KMS-11 (cell line): ENCODE measurements around the gene FLYWCH1.

Experiments
- H2AFZ ChIP-seq: fragments of 200-600 bp; sonication (generic); 2 replicates; pipeline ENCODE4 v1.6.1; 2016; ENCODE audit warnings: antibody characterized with exemption, mixed run types, low read depth
- H3K27ac ChIP-seq: fragments of 200-600 bp; sonication (generic); 2 replicates; pipeline ENCODE4 v1.6.1; 2016; ENCODE audit warnings: mild to moderate bottlenecking, mixed run types
- H3K27me3 ChIP-seq: fragments of 200-600 bp; sonication (generic); 2 replicates; pipeline ENCODE4 v1.6.1; 2017; ENCODE audit warnings: mild to moderate bottlenecking, low read depth, mixed run types, moderate library complexity; ENCODE audit not compliant: insufficient read depth
- H3K36me3 ChIP-seq: fragments of 200-600 bp; sonication (generic); 2 replicates; pipeline ENCODE4 v1.6.1; 2017; ENCODE audit warnings: mild to moderate bottlenecking, mixed run types; ENCODE audit not compliant: insufficient read depth
- H3K4me1 ChIP-seq: fragments of 200-600 bp; sonication (generic); 2 replicates; pipeline ENCODE4 v1.6.1; 2016; ENCODE audit warnings: mild to moderate bottlenecking, low read depth, mixed run types; ENCODE audit not compliant: poor library complexity, severe bottlenecking
- H3K4me2 ChIP-seq: fragments of 200-600 bp; sonication (generic); 2 replicates; pipeline ENCODE4 v1.7.0; 2016; ENCODE audit warnings: mild to moderate bottlenecking, mixed run types
- H3K4me3 ChIP-seq: fragments of 200-600 bp; sonication (generic); IDR thresholded peaks from 2 replicates; pipeline ENCODE4 v1.6.1; 2017; ENCODE audit warnings: low read depth, low read length, mixed read lengths; ENCODE audit not compliant: insufficient read depth
- H3K79me2 ChIP-seq: fragments of 200-600 bp; sonication (generic); 2 replicates; pipeline ENCODE4 v1.6.1; 2016; ENCODE audit warnings: low read depth, mixed run types; ENCODE audit not compliant: insufficient read depth
- H3K9ac ChIP-seq: fragments of 200-600 bp; sonication (generic); 2 replicates; pipeline ENCODE4 v1.6.1; 2016; ENCODE audit warnings: mild to moderate bottlenecking, mixed run types
- H4K20me1 ChIP-seq: fragments of 200-600 bp; sonication (generic); 2 replicates; pipeline ENCODE4 v1.6.1; 2016; ENCODE audit warnings: mild to moderate bottlenecking, mixed run types; ENCODE audit not compliant: insufficient read depth
- CTCF ChIP-seq: fragments of 200-600 bp; sonication (generic); conservative IDR thresholded peaks from 2 replicates; pipeline ENCODE4 v1.6.1; 2017; ENCODE audit warnings: low read depth, mild to moderate bottlenecking, antibody characterized with exemption, low read length, moderate library complexity, mixed read lengths

The FLYWCH1 gene

DNA sequence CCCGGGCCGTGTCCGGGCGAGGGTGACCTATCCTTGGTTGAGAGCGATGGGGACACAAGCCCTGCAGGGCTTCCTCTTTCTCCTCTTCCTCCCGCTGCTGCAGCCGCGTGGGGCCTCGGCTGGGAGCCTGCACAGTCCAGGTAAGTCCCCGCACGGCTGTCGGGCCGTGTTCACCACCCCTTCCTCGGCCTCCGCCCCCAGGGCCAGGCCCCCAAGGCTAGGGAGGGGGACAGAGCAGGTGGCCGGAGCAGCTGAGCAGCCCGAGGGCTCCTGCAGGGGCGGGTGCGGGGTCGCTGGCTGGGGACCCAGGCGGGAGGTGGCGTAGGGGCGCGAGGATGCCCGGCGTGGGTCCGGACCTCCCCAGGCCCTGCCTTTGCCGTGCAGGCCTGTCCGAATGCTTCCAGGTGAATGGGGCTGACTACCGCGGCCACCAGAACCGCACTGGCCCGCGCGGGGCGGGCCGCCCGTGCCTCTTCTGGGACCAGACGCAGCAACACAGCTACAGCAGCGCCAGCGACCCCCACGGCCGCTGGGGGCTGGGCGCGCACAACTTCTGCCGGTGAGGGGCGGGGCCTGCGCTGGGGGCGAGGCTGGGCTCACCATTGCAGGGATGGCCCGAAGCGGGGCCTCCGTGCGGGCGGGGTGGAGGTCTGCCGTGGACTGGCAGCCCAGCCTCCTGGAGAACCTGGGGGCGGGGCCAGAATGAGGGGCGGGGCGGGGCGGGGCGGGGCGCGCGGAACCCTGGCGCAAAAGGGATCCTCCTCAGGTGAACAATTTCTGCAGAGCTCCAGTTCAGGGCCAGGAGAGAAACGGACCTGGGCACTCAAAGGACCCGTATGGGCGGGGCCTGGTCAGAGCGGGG is 53.0 kb downstream of the FLYWCH1 start:
- Histone ChIP-seq H3K27ac (no peak overlapping the region), H3K4me1 (peaks cover 46% of the 10 kb centered on the region), H3K27me3 (peaks cover 27% of the 10 kb centered on the region)

DNA sequence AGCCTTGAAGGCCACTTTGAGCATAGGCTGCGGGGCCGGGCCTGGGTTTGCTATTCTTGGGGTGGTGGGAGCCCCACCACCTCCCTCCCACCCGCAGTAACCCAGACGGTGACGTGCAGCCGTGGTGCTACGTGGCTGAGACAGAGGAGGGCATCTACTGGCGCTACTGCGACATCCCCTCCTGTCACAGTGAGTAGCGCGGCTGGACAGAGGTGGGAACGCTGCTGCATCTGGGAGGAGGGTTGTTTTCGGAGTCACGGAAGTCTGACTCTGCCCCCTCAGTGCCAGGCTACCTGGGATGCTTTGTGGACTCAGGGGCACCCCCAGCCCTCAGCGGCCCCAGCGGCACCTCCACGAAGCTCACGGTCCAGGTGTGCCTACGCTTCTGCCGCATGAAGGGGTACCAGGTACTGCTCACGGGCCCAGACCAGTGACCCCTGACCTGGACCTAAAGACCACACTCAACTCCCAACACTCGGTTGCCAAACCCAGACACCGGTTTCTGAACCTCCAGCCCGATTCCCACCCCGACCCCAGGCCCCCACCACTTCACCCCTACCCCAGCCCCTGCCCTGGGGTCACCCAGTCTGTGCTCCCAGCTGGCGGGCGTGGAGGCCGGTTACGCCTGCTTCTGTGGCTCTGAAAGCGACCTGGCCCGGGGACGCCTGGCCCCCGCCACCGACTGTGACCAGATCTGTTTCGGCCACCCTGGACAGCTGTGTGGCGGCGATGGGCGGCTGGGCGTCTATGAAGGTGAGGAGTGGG is 54.5 kb downstream of the FLYWCH1 start:
- Histone ChIP-seq H3K9ac (no peak overlapping the region), H4K20me1 (no peaks in the 10 kb centered on the region), H3K79me2 (peaks cover 17% of the 10 kb centered on the region; the same call in 1 of the 2 replicates), H3K4me2 (peak overlapping the region; percentile 97; the same call in 1 of the 2 replicates), H3K27ac (no peak overlapping the region), H3K4me3 (no peak overlapping the region), H3K4me1 (peaks cover 45% of the 10 kb centered on the region), H3K27me3 (peaks cover 27% of the 10 kb centered on the region), H3K36me3 (no peaks in the 10 kb centered on the region), H2AFZ (no peak overlapping the region)
- no peak for TF ChIP-seq CTCF

More for the DNA sequence above, 53.0 kb downstream of the FLYWCH1 start:
- no peak overlapping the region for H3K4me3 ChIP-seq
- no peaks in the 10 kb centered on the region for H4K20me1 ChIP-seq
- H3K36me3 ChIP-seq, result no peaks in the 10 kb centered on the region
- no peak overlapping the region for H3K9ac ChIP-seq
- TF ChIP-seq CTCF, result no peak; the same call in 1 of the 2 replicates
- peaks cover 2% of the 10 kb centered on the region; the same call in 1 of the 2 replicates for H3K79me2 ChIP-seq
- peak overlapping the region; percentile 76 for H2AFZ ChIP-seq
- H3K4me2 ChIP-seq, result peak overlapping the region; percentile 97

- Histone ChIP-seq H4K20me1 (no peaks in the 10 kb centered on the region), H3K36me3 (no peaks in the 10 kb centered on the region), H3K4me1 (peaks cover 45% of the 10 kb centered on the region), H2AFZ (no peak overlapping the region), H3K9ac (no peak overlapping the region), H3K27ac (no peak overlapping the region), H3K79me2 (peaks cover 21% of the 10 kb centered on the region; the same call in 1 of the 2 replicates), H3K4me3 (no peak overlapping the region), H3K27me3 (peaks cover 27% of the 10 kb centered on the region), H3K4me2 (no peak overlapping the region)
- no peak for TF ChIP-seq CTCF
These were observed 55.1 kb downstream of the FLYWCH1 start for GRCh38 chr16:2966808-2967191.

DNA sequence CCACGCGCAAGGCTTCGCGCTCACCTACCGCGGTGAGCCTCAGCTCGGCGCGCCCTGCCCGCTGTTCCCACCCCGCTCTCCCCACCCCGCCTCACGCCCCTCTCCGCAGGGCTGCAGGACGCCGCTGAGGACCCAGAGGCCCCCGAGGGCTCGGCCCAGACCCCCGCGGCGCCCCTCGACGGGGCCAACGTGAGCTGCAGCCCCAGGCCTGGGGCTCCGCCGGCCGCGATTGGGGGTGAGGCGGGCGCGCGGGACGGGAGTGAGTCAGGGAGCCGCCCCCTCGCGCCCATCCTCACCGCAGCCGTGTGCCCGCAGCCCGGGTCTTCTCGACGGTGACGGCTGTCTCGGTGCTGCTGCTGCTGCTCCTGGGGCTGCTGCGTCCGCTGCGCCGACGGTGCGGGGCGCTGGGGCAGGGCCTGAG is 55.5 kb downstream of the FLYWCH1 start:
- peaks cover 22% of the 10 kb centered on the region for H3K27me3 ChIP-seq
- H3K27ac ChIP-seq, result no peak overlapping the region

More for the DNA sequence above, 55.5 kb downstream of the FLYWCH1 start:
- H4K20me1 ChIP-seq, result no peaks in the 10 kb centered on the region
- peaks cover 45% of the 10 kb centered on the region for H3K4me1 ChIP-seq
- no peak overlapping the region for H3K4me3 ChIP-seq
- no peak overlapping the region for H3K4me2 ChIP-seq
- no peak overlapping the region for H3K9ac ChIP-seq
- H3K79me2 ChIP-seq, result peaks cover 21% of the 10 kb centered on the region; the same call in 1 of the 2 replicates
- H3K36me3 ChIP-seq, result no peaks in the 10 kb centered on the region
- TF ChIP-seq CTCF, result no peak
- H2AFZ ChIP-seq, result no peak overlapping the region
